Activated naive CD4-positive, alpha-beta T cell treated with anti-CD3 and anti-CD28 coated beads, Interleukin-2, amount 10 ng/mL, durations not matched to agents 7 days and 5 days (primary cell): ENCODE data around the gene CYB5A.
"Not testable (repeated sequence)": the region's sequence is repeated elsewhere in the genome, so short reads cannot be mapped to it uniquely, and the experiment has no call there.

Experiments used
- CTCF ChIA-PET: fragments of 350-600 bp; sonication (Branson Sonifier 250); formaldehyde crosslinking; loops from one replicate; lab custom pipeline; 2021; ENCODE audit warnings: antibody characterized with exemption; lab: Charles Lee
- DNase-seq: peaks from one replicate; pipeline ENCODE4 v3.0.0-alpha.2; 2020
- H3K27ac Mint-ChIP-seq: one replicate; pipeline ENCODE4 v1.8.0; 2021; ENCODE audit warnings: mild to moderate bottlenecking, moderate library complexity, mixed read lengths
- H3K27me3 Mint-ChIP-seq: one replicate; pipeline ENCODE4 v1.8.0; 2021; ENCODE audit warnings: mild to moderate bottlenecking, mixed read lengths
- H3K36me3 Mint-ChIP-seq: one replicate; pipeline ENCODE4 v1.8.0; 2021; ENCODE audit warnings: mixed read lengths
- H3K4me1 Mint-ChIP-seq: one replicate; pipeline ENCODE4 v1.8.0; 2021; ENCODE audit warnings: mixed read lengths
- H3K4me3 Mint-ChIP-seq: one replicate; pipeline ENCODE4 v1.8.0; 2021; ENCODE audit warnings: mild to moderate bottlenecking, moderate library complexity, mixed read lengths
- H3K9me3 Mint-ChIP-seq: one replicate; pipeline ENCODE4 v1.8.0; 2021; ENCODE audit warnings: mixed read lengths

The CYB5A gene

GRCh38 chr18:74291771-74292540 lies at the start of gene CYB5A:
TSS of gene CYB5A (minus strand) at chr18:74291963. CDS start at chr18:74291875, 88 bp downstream.
- H3K27ac Mint-ChIP-seq = peak within 1 kb of the TSS; percentile 59
- H3K9me3 Mint-ChIP-seq = peaks cover 6% of the 10 kb centered on the region
- CTCF ChIA-PET = no interaction called here
- peak within 1 kb of the TSS; percentile 82 for H3K4me3 Mint-ChIP-seq
- H3K27me3 Mint-ChIP-seq = peaks cover 9% of the 10 kb centered on the region
- DNase-seq = peak; percentile 98
- peaks cover 4% of the 10 kb centered on the region for H3K36me3 Mint-ChIP-seq
- H3K4me1 Mint-ChIP-seq = peaks cover 19% of the 10 kb centered on the region

GRCh38 chr18:74337912-74338309 lies 46.1 kb upstream of the CYB5A start:
- no peak overlapping the region for H3K27ac Mint-ChIP-seq
- no peaks in the 10 kb centered on the region for H3K36me3 Mint-ChIP-seq
- peaks cover 2% of the 10 kb centered on the region for H3K4me1 Mint-ChIP-seq
- CTCF ChIA-PET = interaction anchor here (0.6 to 2.4 kb wide), 2 partner anchors 127 to 140 kb away, joined by 3 to 15 read pairs; no protein-coding TSS in a partner anchor
- peaks cover 14% of the 10 kb centered on the region for H3K27me3 Mint-ChIP-seq
- DNase-seq = no peak
- no peak overlapping the region for H3K4me3 Mint-ChIP-seq
- no peaks in the 10 kb centered on the region for H3K9me3 Mint-ChIP-seq

GRCh38 chr18:74337155-74337911 lies 45.6 kb upstream of the CYB5A start:
- DNase-seq = no peak
- Mint-ChIP-seq H3K4me3 (no peak overlapping the region), H3K4me1 (peaks cover 2% of the 10 kb centered on the region), H3K9me3 (no peaks in the 10 kb centered on the region), H3K27me3 (peaks cover 14% of the 10 kb centered on the region), H3K27ac (no peak overlapping the region), H3K36me3 (no peaks in the 10 kb centered on the region)
- CTCF ChIA-PET = no interaction called here

- Mint-ChIP-seq H3K27me3 (peaks cover 14% of the 10 kb centered on the region), H3K9me3 (no peaks in the 10 kb centered on the region), H3K36me3 (no peaks in the 10 kb centered on the region), H3K4me3 (no peak overlapping the region), H3K4me1 (peaks cover 2% of the 10 kb centered on the region), H3K27ac (no peak overlapping the region)
- CTCF ChIA-PET = no interaction called here
- DNase-seq = no peak
These were observed 44.9 kb upstream of the CYB5A start for GRCh38 chr18:74336656-74337055.

GRCh38 chr18:74334242-74334893 lies 42.6 kb upstream of the CYB5A start:
- CTCF ChIA-PET = no interaction called here
- H3K9me3 Mint-ChIP-seq = no peaks in the 10 kb centered on the region
- H3K36me3 Mint-ChIP-seq = no peaks in the 10 kb centered on the region
- no peak overlapping the region for H3K27ac Mint-ChIP-seq
- H3K4me1 Mint-ChIP-seq = peaks cover 2% of the 10 kb centered on the region
- no peak overlapping the region for H3K4me3 Mint-ChIP-seq
- DNase-seq = no peak
- H3K27me3 Mint-ChIP-seq = peaks cover 14% of the 10 kb centered on the region

GRCh38 chr18:74333091-74333490 lies 41.3 kb upstream of the CYB5A start:
- no peak for DNase-seq
- peaks cover 13% of the 10 kb centered on the region for H3K27me3 Mint-ChIP-seq
- no peak overlapping the region for H3K4me3 Mint-ChIP-seq
- CTCF ChIA-PET = no interaction called here
- no peaks in the 10 kb centered on the region for H3K9me3 Mint-ChIP-seq
- H3K36me3 Mint-ChIP-seq = no peaks in the 10 kb centered on the region
- H3K4me1 Mint-ChIP-seq = peaks cover 2% of the 10 kb centered on the region
- no peak overlapping the region for H3K27ac Mint-ChIP-seq

GRCh38 chr18:74331404-74331803 lies 39.6 kb upstream of the CYB5A start:
- Mint-ChIP-seq H3K27me3 (peaks cover 7% of the 10 kb centered on the region), H3K4me1 (peaks cover 2% of the 10 kb centered on the region), H3K9me3 (no peaks in the 10 kb centered on the region), H3K36me3 (no peaks in the 10 kb centered on the region), H3K4me3 (no peak overlapping the region), H3K27ac (no peak overlapping the region)
- CTCF ChIA-PET = no interaction called here
- no peak for DNase-seq

- Mint-ChIP-seq H3K36me3 (no peaks in the 10 kb centered on the region), H3K27ac (no peak overlapping the region), H3K27me3 (peaks cover 7% of the 10 kb centered on the region), H3K4me3 (no peak overlapping the region), H3K4me1 (peaks cover 2% of the 10 kb centered on the region), H3K9me3 (no peaks in the 10 kb centered on the region)
- no peak for DNase-seq
- CTCF ChIA-PET = no interaction called here
These were observed 38.0 kb upstream of the CYB5A start for GRCh38 chr18:74329688-74330205.

GRCh38 chr18:74328206-74328605 lies 36.4 kb upstream of the CYB5A start:
- H3K27me3 Mint-ChIP-seq = no peaks in the 10 kb centered on the region
- no peak overlapping the region for H3K4me3 Mint-ChIP-seq
- no peak overlapping the region for H3K27ac Mint-ChIP-seq
- H3K9me3 Mint-ChIP-seq = no peaks in the 10 kb centered on the region
- no peaks in the 10 kb centered on the region for H3K36me3 Mint-ChIP-seq
- DNase-seq = no peak
- H3K4me1 Mint-ChIP-seq = no peaks in the 10 kb centered on the region
- CTCF ChIA-PET = no interaction called here

- H3K27me3 Mint-ChIP-seq, CTCF ChIA-PET, H3K4me1 Mint-ChIP-seq, DNase-seq, H3K4me3 Mint-ChIP-seq, H3K9me3 Mint-ChIP-seq, H3K27ac Mint-ChIP-seq, H3K36me3 Mint-ChIP-seq: not testable (repeated sequence)
These were observed 35.0 kb upstream of the CYB5A start for GRCh38 chr18:74326791-74327190.

GRCh38 chr18:74326231-74326630 lies 34.5 kb upstream of the CYB5A start:
- H3K36me3 Mint-ChIP-seq = no peaks in the 10 kb centered on the region
- H3K9me3 Mint-ChIP-seq = no peaks in the 10 kb centered on the region
- no peaks in the 10 kb centered on the region for H3K4me1 Mint-ChIP-seq
- DNase-seq = no peak
- CTCF ChIA-PET = no interaction called here
- peaks cover 2% of the 10 kb centered on the region for H3K27me3 Mint-ChIP-seq
- H3K4me3 Mint-ChIP-seq = no peak overlapping the region
- no peak overlapping the region for H3K27ac Mint-ChIP-seq

GRCh38 chr18:74316257-74317170 lies 24.8 kb upstream of the CYB5A start:
- peaks cover 13% of the 10 kb centered on the region for H3K27me3 Mint-ChIP-seq
- H3K9me3 Mint-ChIP-seq = no peaks in the 10 kb centered on the region
- H3K36me3 Mint-ChIP-seq = no peaks in the 10 kb centered on the region
- DNase-seq = no peak
- H3K4me3 Mint-ChIP-seq = no peak overlapping the region
- H3K27ac Mint-ChIP-seq = no peak overlapping the region
- no peaks in the 10 kb centered on the region for H3K4me1 Mint-ChIP-seq
- CTCF ChIA-PET = no interaction called here

- no peaks in the 10 kb centered on the region for H3K4me1 Mint-ChIP-seq
- peaks cover 9% of the 10 kb centered on the region for H3K27me3 Mint-ChIP-seq
- DNase-seq = no peak
- H3K36me3 Mint-ChIP-seq = no peaks in the 10 kb centered on the region
- no peak within 1 kb of the TSS for H3K27ac Mint-ChIP-seq
- CTCF ChIA-PET = no interaction called here
- H3K4me3 Mint-ChIP-seq = no peak within 1 kb of the TSS
- no peaks in the 10 kb centered on the region for H3K9me3 Mint-ChIP-seq
These were observed 23.9 kb upstream of the CYB5A start, which contains the start of gene C18orf63 for GRCh38 chr18:74315464-74316256. TSS of gene C18orf63 (plus strand) at chr18:74315839. CDS start at chr18:74317866, 2,027 bp downstream.
